Measurements from ENCODE around the gene TXNDC17.

The TXNDC17 gene

DNA sequence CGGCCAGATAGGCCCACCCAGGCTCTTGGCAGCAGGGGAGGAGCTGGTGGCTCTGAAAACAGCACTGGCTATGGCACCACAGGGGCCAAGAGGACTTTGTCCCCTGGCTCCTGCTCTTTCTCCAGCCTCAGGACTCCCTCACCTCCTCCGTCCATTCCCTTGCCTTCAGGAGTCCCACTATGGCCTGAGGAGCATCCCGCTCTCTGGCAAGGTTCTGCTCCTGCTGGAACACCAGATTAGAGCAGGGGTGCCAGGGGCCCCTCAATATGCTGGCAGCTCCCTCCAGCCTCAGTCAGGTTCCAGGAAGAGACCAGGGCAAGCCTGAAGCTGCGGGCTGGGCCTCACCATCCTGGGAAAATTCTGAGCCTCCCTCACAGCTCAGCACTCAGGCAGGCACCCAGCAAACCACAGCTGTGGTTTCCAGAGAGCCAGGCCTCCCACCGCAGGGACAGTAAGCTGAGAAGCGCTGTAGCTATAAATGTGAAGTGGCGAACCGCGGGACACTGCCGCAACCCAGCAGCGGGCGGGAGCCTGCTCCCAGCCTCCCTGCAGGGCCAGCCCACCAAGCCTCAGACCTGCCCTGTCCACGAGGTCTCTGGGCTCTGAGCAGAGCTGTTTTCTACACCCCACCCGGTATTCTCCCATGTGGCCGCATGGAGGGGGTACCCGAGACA, 36.4 kb downstream of the TXNDC17 start:
- TF ChIP-seq, protein P1, sequence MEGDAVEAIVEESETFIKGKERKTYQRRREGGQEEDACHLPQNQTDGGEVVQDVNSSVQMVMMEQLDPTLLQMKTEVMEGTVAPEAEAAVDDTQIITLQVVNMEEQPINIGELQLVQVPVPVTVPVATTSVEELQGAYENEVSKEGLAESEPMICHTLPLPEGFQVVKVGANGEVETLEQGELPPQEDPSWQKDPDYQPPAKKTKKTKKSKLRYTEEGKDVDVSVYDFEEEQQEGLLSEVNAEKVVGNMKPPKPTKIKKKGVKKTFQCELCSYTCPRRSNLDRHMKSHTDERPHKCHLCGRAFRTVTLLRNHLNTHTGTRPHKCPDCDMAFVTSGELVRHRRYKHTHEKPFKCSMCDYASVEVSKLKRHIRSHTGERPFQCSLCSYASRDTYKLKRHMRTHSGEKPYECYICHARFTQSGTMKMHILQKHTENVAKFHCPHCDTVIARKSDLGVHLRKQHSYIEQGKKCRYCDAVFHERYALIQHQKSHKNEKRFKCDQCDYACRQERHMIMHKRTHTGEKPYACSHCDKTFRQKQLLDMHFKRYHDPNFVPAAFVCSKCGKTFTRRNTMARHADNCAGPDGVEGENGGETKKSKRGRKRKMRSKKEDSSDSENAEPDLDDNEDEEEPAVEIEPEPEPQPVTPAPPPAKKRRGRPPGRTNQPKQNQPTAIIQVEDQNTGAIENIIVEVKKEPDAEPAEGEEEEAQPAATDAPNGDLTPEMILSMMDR (IDR thresholded peaks at IDR 0.05; ENCODE audit: insufficient read depth, low read depth, low read length, missing control alignments): no peak
- DNase-seq (ENCODE audit: low read depth): peak; percentile 25
- no peak overlapping the region for H3K4me3 ChIP-seq (ENCODE audit: low read depth, low read length)

DNA sequence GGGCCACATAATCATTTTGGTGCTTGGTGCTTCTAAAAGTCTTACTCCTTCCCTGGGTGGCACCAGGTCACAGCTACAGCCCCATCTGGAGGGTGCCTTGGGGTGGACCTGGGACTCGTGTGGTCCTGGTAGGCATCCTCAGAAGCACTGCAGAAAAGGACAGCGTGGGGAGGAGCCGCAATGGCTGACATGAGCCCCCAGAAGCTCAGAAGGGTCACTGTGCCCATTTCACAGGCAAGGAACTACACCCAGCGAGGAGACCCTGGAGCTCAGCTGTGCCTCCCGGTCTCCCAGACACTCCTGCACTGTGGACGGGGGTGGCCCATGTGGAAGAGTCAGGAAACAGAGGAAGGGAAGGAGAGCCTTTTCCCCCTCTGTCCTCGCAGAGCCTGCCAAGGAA, 37.1 kb downstream of the TXNDC17 start:
- no peak for DNase-seq (ENCODE audit: low read depth)
- no peak overlapping the region for H3K4me3 ChIP-seq (ENCODE audit: low read depth, low read length)
- TF ChIP-seq, protein P1 (IDR thresholded peaks at IDR 0.05; ENCODE audit: insufficient read depth, low read depth, low read length, missing control alignments): no peak

DNA sequence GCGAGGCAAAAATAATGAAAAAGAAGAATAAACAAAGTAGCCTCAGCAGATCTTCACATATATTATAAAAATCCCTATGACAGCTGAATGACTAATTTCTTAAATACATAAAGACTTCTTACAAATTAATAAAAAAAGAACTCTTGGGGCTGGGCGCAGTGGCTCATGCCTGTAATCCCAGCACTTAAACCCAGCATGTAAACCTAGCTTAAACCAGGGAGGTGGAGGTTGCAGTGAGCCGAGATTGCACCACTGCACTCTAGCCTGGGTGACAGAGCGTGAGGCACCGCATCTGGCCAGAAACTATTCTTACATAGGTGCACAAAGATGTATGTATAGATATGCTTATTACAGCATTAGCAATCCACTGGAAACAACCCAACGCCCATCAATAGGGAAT, 38.4 kb downstream of the TXNDC17 start:
- no peak for DNase-seq (ENCODE audit: low read depth)
- H3K4me3 ChIP-seq (ENCODE audit: low read depth, low read length): no peak overlapping the region
- TF ChIP-seq, protein P1 (IDR thresholded peaks at IDR 0.05; ENCODE audit: insufficient read depth, low read depth, low read length, missing control alignments): no peak

DNA sequence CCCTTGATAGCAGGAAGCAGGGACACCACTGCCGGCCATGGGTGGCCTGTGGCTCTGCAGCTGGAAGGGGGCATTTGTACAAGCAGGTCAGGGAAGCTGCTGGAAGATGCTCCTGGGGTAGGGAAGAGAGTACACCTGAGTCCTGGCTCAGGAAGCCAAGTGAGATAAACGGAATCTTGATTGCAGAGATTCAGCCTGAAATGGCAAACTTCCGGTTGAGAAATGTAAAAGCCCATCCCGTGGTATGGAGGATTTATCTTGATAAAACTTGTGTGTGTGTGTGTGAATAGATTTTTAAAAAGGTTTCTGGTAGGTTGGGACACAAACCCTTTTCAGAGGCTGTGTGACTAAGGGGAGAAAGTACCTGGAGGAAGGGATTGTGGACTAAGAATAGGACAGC, 40.3 kb downstream of the TXNDC17 start:
- no peak overlapping the region for H3K4me3 ChIP-seq (ENCODE audit: low read depth, low read length)
- DNase-seq (ENCODE audit: low read depth): no peak
- TF ChIP-seq, protein P1 (IDR thresholded peaks at IDR 0.05; ENCODE audit: insufficient read depth, low read depth, low read length, missing control alignments): no peak

DNA sequence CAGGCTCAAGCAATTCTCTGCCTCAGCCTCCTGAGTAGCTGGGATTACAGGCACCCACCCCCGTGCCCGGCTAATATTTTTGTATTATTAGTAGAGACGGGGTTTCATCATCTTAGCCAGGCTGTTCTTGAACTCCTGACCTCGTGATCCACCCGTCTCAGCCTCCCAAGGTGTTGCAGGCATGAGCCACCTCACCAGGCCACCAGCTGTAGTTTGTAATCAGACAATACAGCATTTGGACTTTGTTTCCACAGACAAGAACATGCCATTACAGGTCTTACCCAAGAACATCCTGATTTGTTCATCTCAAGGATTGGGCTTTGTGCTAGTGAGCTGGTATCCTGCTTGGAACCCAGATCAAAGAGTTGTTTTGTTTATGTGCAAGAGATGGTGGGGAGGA, 40.8 kb downstream of the TXNDC17 start:
- no peak overlapping the region for H3K4me3 ChIP-seq (ENCODE audit: low read depth, low read length)
- DNase-seq (ENCODE audit: low read depth): no peak
- TF ChIP-seq, protein P1 (IDR thresholded peaks at IDR 0.05; ENCODE audit: insufficient read depth, low read depth, low read length, missing control alignments): no peak

DNA sequence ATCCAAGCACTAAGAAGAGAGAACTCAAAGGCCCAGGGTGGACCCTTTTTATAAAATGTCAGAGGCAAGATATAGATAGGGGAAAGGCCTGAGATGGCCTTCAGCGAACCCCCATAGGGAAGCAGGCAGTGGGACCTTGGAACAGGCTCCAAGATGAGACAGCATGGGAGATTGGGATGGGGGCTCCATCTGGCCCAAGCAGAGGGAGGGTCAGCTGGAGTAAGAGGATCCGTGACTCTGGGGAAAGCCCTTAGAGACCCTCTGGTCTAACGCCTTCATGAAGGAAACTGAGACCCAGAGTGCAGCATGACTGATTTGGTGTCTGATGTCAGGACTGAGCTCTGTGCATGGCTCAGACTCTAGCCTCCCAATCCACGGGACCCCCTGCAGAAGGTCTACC, 41.5 kb downstream of the TXNDC17 start:
- no peak overlapping the region for H3K4me3 ChIP-seq (ENCODE audit: low read depth, low read length)
- TF ChIP-seq, protein P1 (IDR thresholded peaks at IDR 0.05; ENCODE audit: insufficient read depth, low read depth, low read length, missing control alignments): no peak
- no peak for DNase-seq (ENCODE audit: low read depth)

DNA sequence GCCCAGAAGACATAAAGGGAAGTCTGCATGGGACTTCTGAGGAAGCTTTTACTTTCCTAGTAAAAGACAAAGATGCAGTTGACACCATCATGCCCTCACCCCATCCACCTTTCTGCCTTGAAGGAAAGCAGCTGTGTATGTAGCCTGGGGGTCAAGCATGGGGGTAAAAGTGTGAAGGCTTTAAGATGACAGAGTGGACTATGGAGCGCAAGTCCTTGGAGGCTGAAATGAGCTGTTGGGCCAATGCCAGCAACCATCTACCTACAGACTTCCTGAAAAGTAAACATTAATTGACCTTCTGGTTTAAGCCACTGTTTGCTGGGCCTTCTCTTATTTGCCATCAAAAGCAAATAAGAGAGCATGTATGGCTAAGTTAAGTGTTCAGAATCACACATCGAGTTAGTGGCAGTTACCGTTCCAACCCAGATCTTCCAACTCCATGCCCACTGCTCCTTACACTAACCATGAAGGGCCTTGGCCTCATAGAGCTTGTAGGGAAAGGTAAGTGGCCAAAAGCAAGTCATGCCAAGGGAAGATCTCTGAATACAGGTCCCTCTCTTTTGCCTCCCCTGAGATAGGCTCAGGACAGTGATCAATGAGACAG, 42.3 kb downstream of the TXNDC17 start:
- DNase-seq (ENCODE audit: low read depth): no peak
- no peak overlapping the region for H3K4me3 ChIP-seq (ENCODE audit: low read depth, low read length)
- TF ChIP-seq, protein P1 (IDR thresholded peaks at IDR 0.05; ENCODE audit: insufficient read depth, low read depth, low read length, missing control alignments): no peak

Measured in GM12865 (cell line).